ENCODE measurements around the gene RAB11FIP4.

Gene RAB11FIP4

GRCh38 chr17:31393749-31394146 lies 2.3 kb downstream of the RAB11FIP4 start:
- no peaks in the 10 kb centered on the region for H3K4me1 ChIP-seq (ENCODE audit: control insufficient read depth, insufficient read depth, low read length)
- no peak overlapping the region for H3K27ac ChIP-seq (ENCODE audit: extremely low read depth, low read depth, low read length)
- H3K9me3 ChIP-seq (ENCODE audit: control insufficient read depth, insufficient read depth, low read depth, low read length), result no peaks in the 10 kb centered on the region
- no peak for TF ChIP-seq RBAK (tag by site-specific recombination; IDR thresholded peaks at IDR 0.05)
- TF ChIP-seq ZNF354C (tag by site-specific recombination; IDR thresholded peaks at IDR 0.05; ENCODE audit: borderline replicate concordance, low read depth), result no peak
- ChIA-PET CTCF (interaction anchor here (0.6 to 0.7 kb wide), 2 partner anchors 449 to 919 kb away, joined by 3 read pairs; no protein-coding TSS in a partner anchor), POLR2A (no interaction called here)
- H3K36me3 ChIP-seq (ENCODE audit: control insufficient read depth in 2 of 2, insufficient read depth in 1 of 2, low read length in 2 of 2), result no peaks in the 10 kb centered on the region
- H3K4me3 ChIP-seq (ENCODE audit: low read depth, low read length), result no peak overlapping the region

- Histone ChIP-seq H3K4me3 (ENCODE audit: low read depth, low read length) (no peak overlapping the region), H3K27ac (ENCODE audit: extremely low read depth, low read depth, low read length) (no peak overlapping the region), H3K36me3 (ENCODE audit: control insufficient read depth in 2 of 2, insufficient read depth in 1 of 2, low read length in 2 of 2) (no peaks in the 10 kb centered on the region), H3K4me1 (ENCODE audit: control insufficient read depth, insufficient read depth, low read length) (no peaks in the 10 kb centered on the region), H3K9me3 (ENCODE audit: control insufficient read depth, insufficient read depth, low read depth, low read length) (no peaks in the 10 kb centered on the region)
- ChIA-PET POLR2A (no interaction called here), CTCF (no interaction called here)
- no peak for TF ChIP-seq ZNF121 (tag by site-specific recombination; IDR thresholded peaks at IDR 0.05)
- TF ChIP-seq, protein P1, sequence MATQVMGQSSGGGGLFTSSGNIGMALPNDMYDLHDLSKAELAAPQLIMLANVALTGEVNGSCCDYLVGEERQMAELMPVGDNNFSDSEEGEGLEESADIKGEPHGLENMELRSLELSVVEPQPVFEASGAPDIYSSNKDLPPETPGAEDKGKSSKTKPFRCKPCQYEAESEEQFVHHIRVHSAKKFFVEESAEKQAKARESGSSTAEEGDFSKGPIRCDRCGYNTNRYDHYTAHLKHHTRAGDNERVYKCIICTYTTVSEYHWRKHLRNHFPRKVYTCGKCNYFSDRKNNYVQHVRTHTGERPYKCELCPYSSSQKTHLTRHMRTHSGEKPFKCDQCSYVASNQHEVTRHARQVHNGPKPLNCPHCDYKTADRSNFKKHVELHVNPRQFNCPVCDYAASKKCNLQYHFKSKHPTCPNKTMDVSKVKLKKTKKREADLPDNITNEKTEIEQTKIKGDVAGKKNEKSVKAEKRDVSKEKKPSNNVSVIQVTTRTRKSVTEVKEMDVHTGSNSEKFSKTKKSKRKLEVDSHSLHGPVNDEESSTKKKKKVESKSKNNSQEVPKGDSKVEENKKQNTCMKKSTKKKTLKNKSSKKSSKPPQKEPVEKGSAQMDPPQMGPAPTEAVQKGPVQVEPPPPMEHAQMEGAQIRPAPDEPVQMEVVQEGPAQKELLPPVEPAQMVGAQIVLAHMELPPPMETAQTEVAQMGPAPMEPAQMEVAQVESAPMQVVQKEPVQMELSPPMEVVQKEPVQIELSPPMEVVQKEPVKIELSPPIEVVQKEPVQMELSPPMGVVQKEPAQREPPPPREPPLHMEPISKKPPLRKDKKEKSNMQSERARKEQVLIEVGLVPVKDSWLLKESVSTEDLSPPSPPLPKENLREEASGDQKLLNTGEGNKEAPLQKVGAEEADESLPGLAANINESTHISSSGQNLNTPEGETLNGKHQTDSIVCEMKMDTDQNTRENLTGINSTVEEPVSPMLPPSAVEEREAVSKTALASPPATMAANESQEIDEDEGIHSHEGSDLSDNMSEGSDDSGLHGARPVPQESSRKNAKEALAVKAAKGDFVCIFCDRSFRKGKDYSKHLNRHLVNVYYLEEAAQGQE (tag by site-specific recombination; IDR thresholded peaks at IDR 0.05), result peak; percentile 96
Measured at GRCh38 chr17:31394544-31394943, 3.1 kb downstream of the RAB11FIP4 start.

DNA sequence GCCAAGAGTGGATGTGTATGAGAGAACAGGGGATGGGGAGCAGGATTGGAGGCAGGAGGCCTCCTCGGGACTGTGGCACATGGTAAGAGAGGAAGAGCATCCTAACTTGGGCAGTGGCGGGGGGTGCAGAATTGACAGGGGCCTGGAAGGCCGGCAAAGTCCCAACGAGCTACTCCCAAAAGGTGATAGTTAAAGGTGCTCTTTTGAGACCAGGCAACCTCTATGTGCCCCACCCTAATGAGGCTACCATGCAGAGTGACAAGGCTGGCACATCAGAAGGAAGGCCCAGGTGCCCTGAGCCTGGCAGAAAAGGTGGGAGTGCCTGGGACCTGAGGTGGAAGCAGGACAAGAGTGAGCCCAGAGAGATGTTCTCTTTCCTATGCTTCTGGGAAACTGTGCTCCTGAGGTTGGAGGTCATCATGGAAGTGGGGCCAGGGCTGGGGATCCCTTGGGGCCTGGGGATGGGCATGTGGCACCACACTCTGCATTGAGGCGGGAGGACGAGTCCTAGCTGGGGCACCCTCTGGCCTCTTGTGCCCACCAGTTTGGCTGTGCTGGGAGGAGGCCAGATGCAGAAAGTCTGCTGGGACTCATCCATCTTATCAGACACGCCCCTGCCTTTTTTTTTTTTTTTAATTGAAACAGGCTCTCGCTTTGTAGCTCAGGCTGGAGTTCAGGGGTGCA lies 5.9 kb downstream of the RAB11FIP4 start:
- no peaks in the 10 kb centered on the region for H3K36me3 ChIP-seq (ENCODE audit: control insufficient read depth in 2 of 2, insufficient read depth in 1 of 2, low read length in 2 of 2)
- ChIA-PET CTCF (interaction anchor here (0.6 to 1.7 kb wide), 6 partner anchors 8 to 482 kb away, joined by 3 to 15 read pairs (median 4); no protein-coding TSS in a partner anchor), POLR2A (no interaction called here)
- no peaks in the 10 kb centered on the region for H3K9me3 ChIP-seq (ENCODE audit: control insufficient read depth, insufficient read depth, low read depth, low read length)
- H3K4me3 ChIP-seq (ENCODE audit: low read depth, low read length), result no peak overlapping the region
- H3K27ac ChIP-seq (ENCODE audit: extremely low read depth, low read depth, low read length), result no peak overlapping the region
- H3K4me1 ChIP-seq (ENCODE audit: control insufficient read depth, insufficient read depth, low read length), result no peaks in the 10 kb centered on the region
- TF ChIP-seq SP2 (tag by site-specific recombination; IDR thresholded peaks at IDR 0.05), result no peak
- no peak for TF ChIP-seq ZFP69B (tag by site-specific recombination; IDR thresholded peaks at IDR 0.05)
- TF ChIP-seq, protein P2, sequence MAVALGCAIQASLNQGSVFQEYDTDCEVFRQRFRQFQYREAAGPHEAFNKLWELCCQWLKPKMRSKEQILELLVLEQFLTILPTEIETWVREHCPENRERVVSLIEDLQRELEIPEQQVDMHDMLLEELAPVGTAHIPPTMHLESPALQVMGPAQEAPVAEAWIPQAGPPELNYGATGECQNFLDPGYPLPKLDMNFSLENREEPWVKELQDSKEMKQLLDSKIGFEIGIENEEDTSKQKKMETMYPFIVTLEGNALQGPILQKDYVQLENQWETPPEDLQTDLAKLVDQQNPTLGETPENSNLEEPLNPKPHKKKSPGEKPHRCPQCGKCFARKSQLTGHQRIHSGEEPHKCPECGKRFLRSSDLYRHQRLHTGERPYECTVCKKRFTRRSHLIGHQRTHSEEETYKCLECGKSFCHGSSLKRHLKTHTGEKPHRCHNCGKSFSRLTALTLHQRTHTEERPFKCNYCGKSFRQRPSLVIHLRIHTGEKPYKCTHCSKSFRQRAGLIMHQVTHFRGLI (tag by site-specific recombination; IDR thresholded peaks at IDR 0.05), result no peak
- no peak for TF ChIP-seq ZNF549 (tag by site-specific recombination; IDR thresholded peaks at IDR 0.05)
- TF ChIP-seq, protein P3, sequence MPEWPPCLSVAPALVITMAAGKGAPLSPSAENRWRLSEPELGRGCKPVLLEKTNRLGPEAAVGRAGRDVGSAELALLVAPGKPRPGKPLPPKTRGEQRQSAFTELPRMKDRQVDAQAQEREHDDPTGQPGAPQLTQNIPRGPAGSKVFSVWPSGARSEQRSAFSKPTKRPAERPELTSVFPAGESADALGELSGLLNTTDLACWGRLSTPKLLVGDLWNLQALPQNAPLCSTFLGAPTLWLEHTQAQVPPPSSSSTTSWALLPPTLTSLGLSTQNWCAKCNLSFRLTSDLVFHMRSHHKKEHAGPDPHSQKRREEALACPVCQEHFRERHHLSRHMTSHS (tag by site-specific recombination; IDR thresholded peaks at IDR 0.05), result no peak
- TF ChIP-seq ZNF529 (tag by site-specific recombination; IDR thresholded peaks at IDR 0.05; ENCODE audit: insufficient replicate concordance), result no peak
- no peak for TF ChIP-seq ZNF701 (tag by site-specific recombination; IDR thresholded peaks at IDR 0.05)
- TF ChIP-seq ZNF26 (tag by site-specific recombination; IDR thresholded peaks at IDR 0.05), result no peak
- TF ChIP-seq ZNF677 (tag by site-specific recombination; IDR thresholded peaks at IDR 0.05), result no peak
- TF ChIP-seq ZBTB17 (tag by site-specific recombination; IDR thresholded peaks at IDR 0.05), result no peak
- no peak for TF ChIP-seq ZNF423 (tag by site-specific recombination; IDR thresholded peaks at IDR 0.05)
- no peak for TF ChIP-seq ZNF521 (tag by site-specific recombination; IDR thresholded peaks at IDR 0.05)
- no peak for TF ChIP-seq ZNF792 (tag by site-specific recombination; IDR thresholded peaks at IDR 0.05)
- TF ChIP-seq ZNF777 (tag by site-specific recombination; IDR thresholded peaks at IDR 0.05; ENCODE audit: borderline replicate concordance), result no peak
- TF ChIP-seq ZNF280D (tag by site-specific recombination; IDR thresholded peaks at IDR 0.05), result no peak
- no peak for TF ChIP-seq ZNF157 (tag by site-specific recombination; IDR thresholded peaks at IDR 0.05)
- TF ChIP-seq YY2 (tag by site-specific recombination; IDR thresholded peaks at IDR 0.05), result no peak

Measured in HEK293 (cell line).